ENCODE data around the gene CRAT.

Gene CRAT

DNA sequence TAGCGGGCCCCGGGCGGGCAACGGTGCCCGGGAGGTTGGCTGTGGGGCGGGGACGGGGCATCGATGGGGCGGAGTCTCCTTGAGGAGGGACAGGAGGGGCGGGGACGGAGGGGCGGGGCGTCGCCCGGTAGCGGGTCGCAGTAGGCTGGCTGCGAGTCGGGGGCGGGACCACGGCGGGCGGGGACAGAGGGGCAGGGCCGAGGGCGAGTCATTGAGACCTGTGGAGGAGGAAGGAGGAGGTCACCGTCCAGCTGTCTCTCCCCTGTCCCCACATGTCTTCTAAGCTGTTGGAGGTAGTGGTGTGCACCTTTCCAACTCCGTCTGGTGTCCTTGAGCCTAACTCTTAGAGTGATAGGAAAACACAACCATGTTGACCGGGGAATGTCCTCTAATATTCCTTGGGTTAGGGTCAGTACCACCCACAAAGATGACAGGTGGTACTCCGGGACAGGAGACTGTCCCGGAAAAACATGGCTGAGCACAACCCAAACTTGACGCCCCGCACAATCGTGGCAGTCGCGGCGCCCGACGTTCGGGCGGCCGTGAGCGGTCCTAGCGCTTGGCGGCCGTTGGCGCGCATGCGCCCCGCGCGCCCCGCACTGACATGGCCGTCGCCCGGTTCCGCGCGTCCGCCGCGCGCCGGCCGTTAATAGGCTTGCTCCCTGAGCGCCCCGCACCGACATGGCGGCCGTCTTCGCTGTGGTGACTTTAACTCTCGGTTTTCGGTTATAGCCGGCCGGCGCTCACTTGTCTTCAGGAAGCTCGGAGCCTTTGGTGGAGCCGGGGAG, at the start of gene CRAT, which contains the start of gene PTPA:
Gene CRAT (minus strand): TSS at position 54 of the 788 bp plus-strand sequence. CDS start 284 bp downstream, outside the sequence.
Gene PTPA (plus strand): TSS at position 676 of the 788 bp plus-strand sequence. CDS start 186 bp downstream, outside the sequence.
- intact Hi-C loops (cut with DNase I), result loop anchor here (5.0 kb wide), 1 partner anchor 84 kb away; the partner anchor contains the start of gene SH3GLB2
- DNase-seq, result peak; percentile 93 to 99 (median 97)

- intact Hi-C loops (cut with DNase I), result no loop called here
- DNase-seq, result no peak
Measured at GRCh38 chr9:129156163-129156562, 45.6 kb upstream of the CRAT start.

GRCh38 chr9:129154866-129155477, 44.4 kb upstream of the CRAT start:
- DNase-seq, result no peak
- intact Hi-C loops (cut with DNase I), result no loop called here

- intact Hi-C loops (cut with DNase I), result no loop called here
- no peak for DNase-seq
Measured at GRCh38 chr9:129151469-129151868, 40.9 kb upstream of the CRAT start.

DNA sequence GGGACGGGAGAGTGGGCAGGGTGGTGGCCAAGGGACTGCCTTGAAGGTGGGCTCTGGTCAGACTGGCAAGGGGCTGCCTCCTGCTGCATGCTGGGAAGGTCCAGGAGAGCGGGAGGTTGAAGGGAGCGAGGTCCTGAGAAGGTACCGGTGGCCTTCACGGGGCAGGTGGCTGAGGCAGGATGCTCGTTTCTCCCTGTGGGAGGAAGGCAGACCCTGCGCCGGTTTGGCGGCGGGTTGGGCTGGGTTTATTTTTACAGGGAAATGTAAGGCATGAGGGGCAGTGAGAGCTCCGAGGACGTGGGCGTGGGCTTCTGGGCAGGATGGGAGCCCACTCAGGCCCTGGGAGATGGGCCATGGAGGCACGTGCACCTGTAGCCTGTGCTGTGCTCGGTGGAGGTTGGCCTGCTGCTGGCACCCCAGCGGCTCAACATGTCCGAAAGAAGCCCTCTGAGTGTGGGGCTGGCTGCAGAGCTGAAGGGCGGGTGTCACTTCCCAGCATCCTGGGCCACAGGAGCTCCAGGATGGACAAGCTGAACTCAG, 40.1 kb upstream of the CRAT start:
- intact Hi-C loops (cut with DNase I), result no loop called here
- DNase-seq, result peak in 2 of 10 donors; percentile 73 to 84

- intact Hi-C loops (cut with DNase I), result no loop called here
- DNase-seq, result peak in 1 of 10 donors; percentile 82
Measured at GRCh38 chr9:129150122-129150521, 39.5 kb upstream of the CRAT start.

DNA sequence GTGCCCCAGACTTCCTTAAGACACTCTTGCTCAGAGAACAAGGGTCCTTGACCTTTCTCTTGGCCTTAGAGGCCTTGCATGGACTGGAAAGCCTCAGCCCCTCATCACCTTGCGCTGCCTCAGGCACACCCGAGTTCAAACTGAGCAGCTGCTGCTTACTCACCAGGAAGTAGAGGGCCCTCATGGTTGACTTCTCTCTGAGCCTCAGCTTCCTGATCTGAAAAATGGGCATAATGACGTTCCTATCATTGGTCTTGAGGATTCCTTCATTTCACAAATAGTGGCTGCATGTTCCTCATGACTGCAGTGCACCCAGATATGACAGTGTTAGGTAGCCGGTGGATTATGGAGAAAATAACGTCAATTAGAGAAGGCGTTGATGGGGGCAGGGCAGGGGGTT, 38.8 kb upstream of the CRAT start:
- intact Hi-C loops (cut with DNase I), result no loop called here
- no peak for DNase-seq

- DNase-seq, result no peak
- intact Hi-C loops (cut with DNase I), result no loop called here
Measured at GRCh38 chr9:129148463-129149204, 38.0 kb upstream of the CRAT start.

GRCh38 chr9:129146441-129146941, 35.9 kb upstream of the CRAT start:
- intact Hi-C loops (cut with DNase I), result no loop called here
- DNase-seq, result peak in 1 of 10 donors; percentile 41

GRCh38 chr9:129145841-129146292, 35.3 kb upstream of the CRAT start:
- intact Hi-C loops (cut with DNase I), result no loop called here
- no peak for DNase-seq

DNA sequence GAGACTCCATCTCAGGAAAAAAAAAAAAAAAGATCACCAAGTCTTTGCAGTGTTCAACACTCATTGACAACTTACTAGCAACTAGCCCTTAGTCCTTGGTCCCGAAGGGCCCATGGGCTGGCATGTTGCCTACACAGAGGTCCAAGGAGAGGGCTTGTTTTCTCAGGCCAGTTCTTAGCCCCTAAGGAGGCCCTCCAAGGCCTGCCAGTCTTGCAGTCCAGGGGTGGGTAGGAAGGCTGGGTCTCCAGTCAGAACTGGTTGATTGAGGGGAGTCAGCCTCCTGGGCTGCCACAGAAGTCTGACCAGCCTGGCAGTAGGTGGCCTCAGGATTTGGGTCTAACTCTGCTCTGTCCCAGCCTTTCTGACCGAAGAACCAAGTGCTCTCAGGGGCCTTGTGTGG, 34.7 kb upstream of the CRAT start:
- intact Hi-C loops (cut with DNase I), result no loop called here
- DNase-seq, result no peak

DNA sequence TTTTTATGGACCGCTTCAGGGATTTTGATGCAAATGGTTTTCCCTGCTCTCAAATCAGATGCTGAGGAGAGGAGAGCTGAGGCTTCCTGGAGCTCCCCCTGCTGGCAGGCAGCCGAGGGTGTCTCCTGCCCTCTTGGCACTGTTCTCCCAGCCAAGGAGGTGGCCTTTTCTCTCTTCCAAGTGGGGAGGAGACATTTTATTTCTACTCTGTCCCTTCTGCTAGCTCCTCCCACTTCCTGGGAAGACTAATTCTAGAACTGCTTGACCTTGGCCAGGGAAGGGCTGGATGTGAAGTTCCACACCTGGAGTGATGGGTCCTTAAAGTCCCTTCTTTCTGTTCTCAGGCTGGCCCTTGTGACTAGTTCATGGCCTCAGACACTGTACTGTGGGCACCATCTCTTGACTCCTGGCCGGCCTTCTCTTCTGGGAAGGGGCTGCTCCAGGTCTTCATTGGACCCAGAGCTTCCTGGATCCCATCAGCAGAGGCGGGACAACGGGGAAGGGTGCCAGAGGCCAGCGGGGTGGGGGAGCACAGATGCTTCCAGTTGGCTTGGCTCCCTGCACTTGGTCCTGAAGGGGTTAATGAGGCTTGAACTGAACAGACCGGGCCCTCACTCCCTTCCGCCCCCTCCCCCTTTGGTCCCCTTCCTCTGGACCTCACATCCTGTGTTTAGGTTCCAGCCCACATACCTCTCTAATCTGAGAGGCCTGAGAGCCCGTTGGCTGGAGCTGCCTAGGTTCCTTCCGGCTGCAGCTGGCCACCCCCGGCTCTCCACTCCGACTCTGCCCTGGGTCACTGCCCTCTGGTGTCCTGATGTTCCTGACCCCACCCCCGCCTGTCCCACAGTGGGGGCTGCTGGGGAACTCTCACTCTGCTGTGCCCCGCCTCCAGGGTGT, 32.7 kb upstream of the CRAT start:
- DNase-seq, result peak; percentile 67 to 97 (median 83)
- intact Hi-C loops (cut with DNase I), result no loop called here

DNA sequence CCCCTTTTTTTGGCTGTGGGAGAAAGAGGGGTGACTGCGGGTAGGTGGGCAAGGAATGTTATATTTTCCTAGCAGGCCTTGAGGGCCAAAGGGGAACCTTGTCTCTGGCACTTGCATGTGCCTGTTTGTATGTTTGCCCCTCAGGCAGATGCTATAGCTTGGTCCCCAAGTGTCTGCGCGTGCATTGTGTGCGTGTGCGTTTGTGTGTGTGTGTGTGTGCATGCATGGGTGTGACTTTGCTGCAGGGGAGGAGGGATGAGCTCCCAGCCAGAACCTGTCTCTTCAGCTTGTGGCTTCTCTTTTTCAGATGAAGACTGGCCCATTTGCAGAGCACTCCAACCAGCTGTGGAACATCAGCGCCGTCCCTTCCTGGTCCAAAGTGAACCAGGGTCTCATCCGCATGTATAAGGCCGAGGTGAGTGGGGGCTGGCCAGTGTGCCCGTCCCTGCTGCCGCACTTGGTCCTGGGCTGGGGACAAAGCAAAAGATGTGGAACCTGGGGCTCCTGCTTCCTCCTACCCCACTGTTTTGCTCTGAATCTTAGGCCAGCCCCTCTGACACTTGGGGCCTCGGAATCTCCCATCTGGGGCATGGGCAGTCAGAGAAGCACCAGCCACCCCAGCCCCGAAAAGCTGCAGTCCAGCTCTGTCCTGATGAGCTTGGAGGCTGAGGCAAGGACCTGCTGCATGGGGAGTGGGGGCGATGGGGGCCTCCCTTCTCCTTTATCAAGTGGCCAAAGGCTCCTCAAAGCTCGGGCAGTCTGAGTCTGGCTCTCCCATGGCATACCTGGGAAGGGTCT, 31.7 kb upstream of the CRAT start:
- intact Hi-C loops (cut with DNase I), result no loop called here

DNA sequence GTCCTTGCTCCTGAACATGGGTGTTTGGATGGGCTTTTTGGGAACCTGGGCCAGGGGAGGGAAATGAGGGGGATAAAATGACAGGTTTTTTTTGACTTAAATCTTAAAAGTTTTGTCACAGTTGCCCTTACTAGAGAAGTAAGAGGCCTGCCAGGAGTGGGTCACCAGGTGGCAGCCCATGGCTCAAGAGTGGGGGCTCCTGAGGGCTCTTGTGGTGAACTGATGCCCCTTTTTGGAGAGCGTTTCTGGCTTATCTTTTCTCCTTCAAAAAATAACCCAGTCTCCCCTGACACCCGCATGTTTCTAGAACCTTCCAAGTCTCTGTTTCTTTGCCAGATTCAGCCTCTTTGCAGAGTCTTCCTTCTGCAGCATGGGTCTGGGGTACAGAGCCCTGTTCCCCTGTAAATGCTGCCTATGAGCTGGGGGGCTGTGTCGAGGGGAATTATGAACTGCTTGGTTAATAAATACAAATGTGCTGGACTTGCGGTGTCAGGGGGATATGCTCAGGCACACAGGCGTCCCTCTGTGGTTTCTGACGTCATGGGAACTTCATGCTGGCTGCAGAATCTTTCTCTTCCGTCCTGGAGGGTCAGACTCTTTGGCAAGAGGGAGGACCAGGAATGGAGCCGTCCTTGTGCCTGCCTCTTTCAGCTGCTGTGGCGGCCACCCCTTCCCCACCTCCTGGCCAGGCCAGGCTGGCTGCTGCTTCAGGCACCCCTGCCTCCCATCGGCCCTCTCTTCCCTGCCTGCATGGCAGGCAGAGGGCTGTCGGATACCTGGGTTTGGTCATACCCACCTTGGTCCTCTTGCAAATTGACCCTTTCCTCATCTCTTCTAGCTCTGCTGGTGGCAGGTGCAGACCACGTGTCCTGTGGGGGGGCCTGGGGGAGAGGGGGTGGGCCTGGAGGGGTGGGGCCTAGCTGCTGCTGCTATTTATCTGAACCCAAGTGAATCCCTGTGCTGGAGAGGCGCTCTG, 30.8 kb upstream of the CRAT start:
- peak in 1 of 10 donors; percentile 41 for DNase-seq
- intact Hi-C loops (cut with DNase I), result loop anchor here (2.0 kb wide), 1 partner anchor 33 kb away; no protein-coding TSS in a partner anchor

More for the DNA sequence above, 31.7 kb upstream of the CRAT start:
- no peak for DNase-seq

DNA sequence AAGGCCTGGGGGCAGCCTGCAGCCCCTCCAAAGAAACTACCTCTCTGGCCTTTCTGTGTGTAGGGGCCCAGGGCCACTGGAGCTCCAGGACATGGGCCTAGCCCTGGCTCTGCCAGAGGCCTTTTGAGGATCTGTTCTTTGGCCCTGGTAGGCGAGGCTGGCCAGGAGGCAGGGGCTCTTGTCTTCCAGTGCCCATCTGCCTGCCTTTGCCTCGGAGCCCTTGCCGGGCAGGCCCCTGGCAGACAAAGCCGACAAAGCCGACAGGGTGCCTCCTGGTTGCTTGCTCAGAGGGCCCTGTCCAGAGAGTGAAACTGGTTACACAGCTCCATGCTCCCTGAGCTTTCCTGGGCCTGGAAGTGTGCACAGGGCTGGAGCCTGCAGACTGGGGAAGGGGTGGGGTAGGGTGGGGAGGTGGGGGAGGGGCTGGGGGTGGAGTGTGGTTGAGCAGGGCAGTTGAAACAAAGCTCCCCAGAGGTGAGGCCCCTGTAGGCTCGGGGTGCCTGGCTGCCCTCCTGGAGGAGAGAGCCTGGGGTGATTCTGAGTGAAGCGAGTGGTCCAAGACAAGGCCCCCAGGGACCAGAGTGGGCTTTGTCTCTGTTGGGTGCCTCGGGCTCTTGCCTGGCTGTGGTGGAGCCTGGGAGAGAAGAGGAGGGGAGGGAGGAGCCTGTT, 29.9 kb upstream of the CRAT start:
- intact Hi-C loops (cut with DNase I), result loop anchor here (2.0 kb wide), 1 partner anchor 34 kb away; no protein-coding TSS in a partner anchor
- peak in 5 of 10 donors; percentile 19 to 91 (median 41) for DNase-seq

DNA sequence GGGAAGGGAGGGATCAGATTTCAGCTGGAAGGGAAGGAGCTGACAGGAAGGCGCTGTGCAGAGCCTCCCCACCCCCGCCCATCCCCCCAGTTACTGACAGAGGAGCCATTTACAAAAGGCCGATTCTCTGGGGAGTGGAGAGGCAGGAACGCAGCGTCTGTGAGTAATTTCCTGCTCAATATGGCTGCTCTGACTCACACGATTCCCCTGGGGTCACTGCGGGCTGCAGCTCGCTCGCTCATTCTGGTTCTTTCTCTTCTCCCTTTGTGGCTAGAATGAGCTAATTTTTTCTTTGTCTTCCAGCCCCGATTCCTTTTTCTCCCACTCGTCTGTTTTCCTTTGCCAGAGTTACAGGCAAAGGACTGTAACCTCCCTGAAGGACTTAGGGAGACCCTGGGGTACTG, 29.4 kb upstream of the CRAT start:
- peak; percentile 66 to 96 (median 79) for DNase-seq

More for the DNA sequence above, 29.4 kb upstream of the CRAT start:
- intact Hi-C loops (cut with DNase I), result loop anchor here (1.0 to 5.0 kb wide), 3 partner anchors 35 to 642 kb away; no protein-coding TSS in a partner anchor
